SK-N-SH (cell line): ENCODE results near the gene SLC1A7. TPM values are rescaled to one million over a fixed set of nuclear protein-coding genes. Genes with fewer than 3 reads are reported as not detected.

Experiments used
- CTCF ChIA-PET: fragments of 300-600, 350-600 bp; formaldehyde crosslinking; extraction: SDS; loops from one replicate; lab custom pipeline; 2021; lab: Yijun Ruan, JAX
- POLR2A ChIA-PET: fragments of 350-600 bp; sonication (Branson Sonifier 250); formaldehyde crosslinking; extraction: SDS; loops from one replicate; lab custom pipeline; 2020; ENCODE audit warnings: antibody characterized with exemption, inconsistent platforms; lab: Yijun Ruan, JAX
- DNase-seq: peaks from one replicate; pipeline ENCODE4 v3.0.0; 2012
- H2AFZ ChIP-seq: fragments of 200-600 bp; sonication (generic); 2 replicates; pipeline ENCODE4 v1.8.1; 2016; ENCODE audit warnings: antibody characterized with exemption, mild to moderate bottlenecking, low read depth
- H3F3A ChIP-seq: fragments of 200-600 bp; sonication (generic); replicated peaks from 2 replicates; pipeline ENCODE3; 2016; ENCODE audit warnings: antibody characterized with exemption, mild to moderate bottlenecking; ENCODE audit not compliant: insufficient read depth
- H3K27ac ChIP-seq, 2 experiments: fragments of 200-500 bp in 1 of 2; fragments of 200-600 bp in 1 of 2; sonication (Bioruptor generic) in 1 of 2; sonication (generic), shearing (Covaris generic) in 1 of 2; 2 replicates each; pipeline versions ENCODE4 v1.5.1 to v1.6.1; 2014 to 2016; ENCODE audit warnings: low read depth in 2 of 2, inconsistent platforms in 1 of 2, low read length in 1 of 2, mild to moderate bottlenecking in 1 of 2, mixed read lengths in 1 of 2
- H3K27me3 ChIP-seq: fragments of 200-600 bp; sonication (generic), shearing (Covaris generic); 2 replicates; pipeline ENCODE4 v1.6.1; 2016; ENCODE audit warnings: mixed run types; ENCODE audit not compliant: insufficient read depth
- H3K36me3 ChIP-seq, 2 experiments: fragments of 200-500 bp in 1 of 2; fragments of 200-600 bp in 1 of 2; sonication (Bioruptor generic) in 1 of 2; sonication (generic) in 1 of 2; replicated peaks in 1 of 2; 2 replicates each; pipeline versions ENCODE3 to v1.5.1; 2014 to 2016; ENCODE audit warnings: low read length in 1 of 2, mild to moderate bottlenecking in 1 of 2; ENCODE audit not compliant: insufficient read depth in 2 of 2, control insufficient read depth in 1 of 2
- H3K4me1 ChIP-seq, 2 experiments: fragments of 200-500 bp in 1 of 2; fragments of 200-600 bp in 1 of 2; sonication (Bioruptor generic) in 1 of 2; sonication (generic), shearing (Covaris generic) in 1 of 2; 2 replicates each; pipeline versions ENCODE4 v1.5.1 to v1.6.1; 2014 to 2016; ENCODE audit warnings: low read depth in 1 of 2, low read length in 1 of 2, mixed run types in 1 of 2; ENCODE audit not compliant: insufficient read depth in 2 of 2, control insufficient read depth in 1 of 2
- H3K4me2 ChIP-seq: fragments of 200-600 bp; sonication (generic), shearing (Covaris generic); 2 replicates; pipeline ENCODE4 v1.6.1; 2017; ENCODE audit warnings: mixed run types
- H3K4me3 ChIP-seq, 2 experiments: fragments of 200-500 bp in 1 of 2; fragments of 200-600 bp in 1 of 2; sonication (Bioruptor generic) in 1 of 2; sonication (generic), shearing (Covaris generic) in 1 of 2; 2 replicates each; pipeline versions ENCODE4 v1.5.1 to v1.8.1; 2014 to 2016; ENCODE audit warnings: low read depth in 2 of 2, inconsistent platforms in 1 of 2, low read length in 1 of 2, mild to moderate bottlenecking in 1 of 2, mixed read lengths in 1 of 2, moderate library complexity in 1 of 2
- H3K79me2 ChIP-seq: fragments of 200-600 bp; sonication (generic); 2 replicates; pipeline ENCODE4 v1.8.1; 2017; ENCODE audit warnings: mild to moderate bottlenecking; ENCODE audit not compliant: insufficient read depth
- H3K9ac ChIP-seq: fragments of 200-600 bp; sonication (generic); 2 replicates; pipeline ENCODE4 v1.6.1; 2017; ENCODE audit warnings: mixed run types
- H3K9me2 ChIP-seq: fragments of 200-600 bp; sonication (generic); 2 replicates; pipeline ENCODE4 v1.6.1; 2017; ENCODE audit warnings: mixed run types
- H3K9me3 ChIP-seq: fragments of 200-600 bp; sonication (generic); 2 replicates; pipeline ENCODE4 v1.6.1; 2017; ENCODE audit warnings: mixed run types, mild to moderate bottlenecking, moderate library complexity
- H4K20me1 ChIP-seq: fragments of 200-600 bp; sonication (generic); 2 replicates; pipeline ENCODE4 v1.6.1; 2017; ENCODE audit warnings: mild to moderate bottlenecking, mixed run types; ENCODE audit not compliant: insufficient read depth
- CHD2 ChIP-seq: fragments of 150-350 bp; IDR thresholded peaks from 2 replicates; pipeline ENCODE4 v1.6.1; 2018; ENCODE audit warnings: low read length; ENCODE audit not compliant: partially characterized antibody
- ELF1 ChIP-seq: IDR thresholded peaks from 2 replicates; pipeline ENCODE4 v1.4.0; 2012
- EP300 ChIP-seq, 2 experiments: IDR thresholded peaks; 2 replicates each; pipeline versions ENCODE4 v1.4.0 to v1.6.1; 2012; ENCODE audit warnings: borderline replicate concordance in 1 of 2, low read depth in 1 of 2, low read length in 1 of 2
- EZH2phosphoT487 ChIP-seq: fragments of 200-600 bp; sonication (generic); IDR thresholded peaks from 2 replicates; pipeline ENCODE4 v1.6.1; 2017; ENCODE audit warnings: low read depth, mixed run types, mild to moderate bottlenecking, antibody characterized with exemption, moderate library complexity, borderline replicate concordance
- FOXM1 ChIP-seq: IDR thresholded peaks from 2 replicates; pipeline ENCODE4 v1.4.0; 2012; ENCODE audit warnings: low read depth, mild to moderate bottlenecking
- GABPA ChIP-seq: IDR thresholded peaks from 2 replicates; pipeline ENCODE4 v1.4.0; 2012; ENCODE audit warnings: low read depth, mild to moderate bottlenecking
- MEF2A ChIP-seq: IDR thresholded peaks from 2 replicates; pipeline ENCODE4 v1.4.0; 2012; ENCODE audit warnings: low read depth, borderline replicate concordance
- NFIC ChIP-seq: IDR thresholded peaks from 2 replicates; pipeline ENCODE4 v1.4.0; 2012; ENCODE audit warnings: borderline replicate concordance
- RAD21 ChIP-seq: IDR thresholded peaks from 2 replicates; pipeline ENCODE4 v1.6.1; 2012; ENCODE audit warnings: mild to moderate bottlenecking, low read length
- RCOR1 ChIP-seq: fragments of 150-350 bp; IDR thresholded peaks from 2 replicates; pipeline ENCODE4 v1.6.1; 2017; ENCODE audit warnings: antibody characterized with exemption, low read length
- RFX5 ChIP-seq: IDR thresholded peaks from 2 replicates; pipeline ENCODE4 v1.6.1; 2012; ENCODE audit warnings: mild to moderate bottlenecking, improper control_type of control experiment, low read length
- SIN3A ChIP-seq: IDR thresholded peaks from 2 replicates; pipeline ENCODE4 v1.6.1; 2012; ENCODE audit warnings: low read depth, mild to moderate bottlenecking, low read length, moderate library complexity, borderline replicate concordance
- SMC3 ChIP-seq: IDR thresholded peaks from 2 replicates; pipeline ENCODE4 v1.6.1; 2012; ENCODE audit warnings: low read depth, low read length, improper control_type of control experiment
- TAF1 ChIP-seq: IDR thresholded peaks from 2 replicates; pipeline ENCODE4 v1.6.1; 2012; ENCODE audit warnings: low read depth, mild to moderate bottlenecking, low read length, moderate library complexity, borderline replicate concordance
- TCF12 ChIP-seq: IDR thresholded peaks from 2 replicates; pipeline ENCODE4 v1.4.0; 2012
- WGBS: methylation state at CpG from one replicate; pipeline ENCODE4 v1.1.6; 2017; ENCODE audit warnings: low lambda C conversion rate; 5-methylcytosine and 5-hydroxymethylcytosine counted together
- polyA plus RNA-seq, 3 experiments: library from polyadenylated mRNA; depleted of rRNA; stranded (reverse); fragments of >200 nt; gene quantifications; 2 replicates each; pipeline ENCODE4 v1.2.3, GENCODE V29; 2012
- TF ChIP-seq, protein P1 (sequence below): IDR thresholded peaks from 2 replicates; pipeline ENCODE4 v1.4.0; 2012; ENCODE audit warnings: low read depth, borderline replicate concordance
- TF ChIP-seq, protein P2 (sequence below): IDR thresholded peaks from 2 replicates; pipeline ENCODE4; 2012
- TF ChIP-seq, protein P3 (sequence below): fragments of 150-350 bp; IDR thresholded peaks from 2 replicates; pipeline ENCODE4 v1.6.1; 2016; ENCODE audit warnings: mild to moderate bottlenecking, low read depth, low read length
- TF ChIP-seq, protein P4 (sequence below): fragments of 150-350 bp; IDR thresholded peaks from 2 replicates; pipeline ENCODE4 v1.6.1; 2017; ENCODE audit warnings: antibody characterized with exemption, low read length, low read depth, borderline replicate concordance

The SLC1A7 gene
- polyA plus RNA-seq, 1 of the 3 experiments (the other 2 are of a cell fraction) = not detected

DNA sequence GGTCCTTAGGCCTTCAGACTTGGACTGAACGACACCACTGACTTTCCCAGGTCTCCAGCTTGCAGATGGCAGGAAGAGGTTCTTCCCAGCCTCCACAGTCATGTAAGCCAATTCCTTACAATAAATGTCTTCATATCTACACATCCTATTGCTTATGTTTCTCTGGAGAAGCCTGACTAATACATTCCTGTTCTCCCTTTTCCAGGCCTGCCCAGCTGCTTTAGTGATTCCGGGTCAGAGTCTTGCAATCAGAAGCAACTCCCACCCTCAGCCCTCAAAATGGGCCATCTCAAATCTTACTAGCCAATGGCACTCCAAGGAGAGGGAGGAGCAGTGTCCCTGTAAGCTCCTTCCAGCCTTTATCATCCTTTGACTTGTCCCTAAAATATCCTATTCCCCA is 37.8 kb upstream of the SLC1A7 start:
- Histone ChIP-seq H3K4me2 (no peak overlapping the region), H3K36me3 (no peaks in the 10 kb centered on the region), H2AFZ (peak overlapping the region; percentile 67; the same call in 1 of the 2 replicates), H3K79me2 (no peaks in the 10 kb centered on the region), H4K20me1 (no peaks in the 10 kb centered on the region), H3K4me1 (peaks cover 7 to 12% of the 10 kb centered on the region in 2 experiments; a peak in 2 of 4 replicates), H3K27ac (no peak overlapping the region), H3K4me3 (no peak overlapping the region), H3K9me3 (no peaks in the 10 kb centered on the region), H3K9ac (no peak overlapping the region), H3F3A (no peaks in the 10 kb centered on the region)
- no peak for DNase-seq
- WGBS = 72% methylated on average over 2 of the region's 2 CpGs
- TF ChIP-seq, protein P1, sequence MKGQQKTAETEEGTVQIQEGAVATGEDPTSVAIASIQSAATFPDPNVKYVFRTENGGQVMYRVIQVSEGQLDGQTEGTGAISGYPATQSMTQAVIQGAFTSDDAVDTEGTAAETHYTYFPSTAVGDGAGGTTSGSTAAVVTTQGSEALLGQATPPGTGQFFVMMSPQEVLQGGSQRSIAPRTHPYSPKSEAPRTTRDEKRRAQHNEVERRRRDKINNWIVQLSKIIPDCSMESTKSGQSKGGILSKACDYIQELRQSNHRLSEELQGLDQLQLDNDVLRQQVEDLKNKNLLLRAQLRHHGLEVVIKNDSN = no peak
- TF ChIP-seq FOXM1 (no peak), EZH2phosphoT487 (no peak)
- TF ChIP-seq, protein P2, sequence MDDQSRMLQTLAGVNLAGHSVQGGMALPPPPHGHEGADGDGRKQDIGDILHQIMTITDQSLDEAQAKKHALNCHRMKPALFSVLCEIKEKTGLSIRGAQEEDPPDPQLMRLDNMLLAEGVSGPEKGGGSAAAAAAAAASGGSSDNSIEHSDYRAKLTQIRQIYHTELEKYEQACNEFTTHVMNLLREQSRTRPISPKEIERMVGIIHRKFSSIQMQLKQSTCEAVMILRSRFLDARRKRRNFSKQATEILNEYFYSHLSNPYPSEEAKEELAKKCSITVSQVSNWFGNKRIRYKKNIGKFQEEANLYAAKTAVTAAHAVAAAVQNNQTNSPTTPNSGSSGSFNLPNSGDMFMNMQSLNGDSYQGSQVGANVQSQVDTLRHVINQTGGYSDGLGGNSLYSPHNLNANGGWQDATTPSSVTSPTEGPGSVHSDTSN = no peak
- TF ChIP-seq, all 33 proteins: peak for 0
- ChIA-PET CTCF (interaction anchor here (0.7 to 9.7 kb wide), 15 partner anchors 9 to 479 kb away, joined by 3 to 65 read pairs (median 4); partner anchors contain the start of gene CPT2), POLR2A (interaction anchor here (1.2 kb wide), 1 partner anchor 477 kb away, joined by 3 read pairs; no protein-coding TSS in a partner anchor)
- Histone ChIP-seq H3K9me2 (no peaks in the 10 kb centered on the region), H3K27me3 (no peaks in the 10 kb centered on the region)

DNA sequence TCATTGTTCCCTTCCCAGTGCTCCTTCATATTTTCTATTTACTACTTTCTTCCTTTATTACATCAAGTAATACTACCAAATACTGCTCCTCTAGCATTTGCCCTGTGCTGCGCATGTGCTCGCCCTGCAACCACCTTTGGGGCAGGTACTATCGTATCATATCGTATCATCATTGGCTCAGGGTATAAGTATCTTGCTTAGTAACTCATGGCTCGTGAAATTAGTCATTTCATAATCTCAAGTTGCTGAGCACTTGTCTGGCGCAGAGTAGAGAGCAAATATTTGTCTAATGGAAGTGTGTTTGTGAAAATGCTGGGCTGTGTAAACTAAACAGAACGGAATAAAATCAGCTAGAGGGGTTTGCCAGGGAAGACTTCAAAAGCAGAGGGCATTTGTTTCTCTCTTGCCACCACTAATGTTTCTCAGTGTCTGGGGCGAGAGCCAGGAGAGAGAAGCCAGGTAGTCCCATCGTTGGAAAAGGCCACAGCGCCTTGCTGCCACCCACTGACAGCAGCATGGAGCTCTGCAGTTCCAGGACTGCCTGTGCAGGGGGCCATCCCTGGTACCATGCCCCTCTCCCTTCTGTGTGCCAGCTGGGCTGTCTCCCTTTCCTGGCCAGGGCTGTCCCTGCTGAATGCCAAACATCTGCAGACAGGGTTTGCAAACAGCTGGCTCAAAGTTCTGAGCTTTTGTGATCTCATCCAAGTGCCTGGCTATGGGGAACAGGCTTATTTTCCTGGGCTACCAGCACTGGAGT is 34.2 kb upstream of the SLC1A7 start:
- no peak overlapping the region for H3K4me2 ChIP-seq
- no peaks in the 10 kb centered on the region for H3K79me2 ChIP-seq
- H2AFZ ChIP-seq = no peak overlapping the region
- no peak overlapping the region; a peak in 1 of 4 replicates for H3K27ac ChIP-seq
- H4K20me1 ChIP-seq = no peaks in the 10 kb centered on the region
- DNase-seq = peak; percentile 58
- no peaks in the 10 kb centered on the region for H3K9me2 ChIP-seq
- CTCF ChIA-PET = interaction anchor here (0.6 to 2.8 kb wide), 24 partner anchors 10 to 475 kb away, joined by 3 to 31 read pairs (median 4); partner anchors contain the start of genes ZYG11A and ZYG11B
- WGBS = 70% methylated on average over 10 of the region's 10 CpGs
- H3K36me3 ChIP-seq = no peaks in the 10 kb centered on the region
- H3F3A ChIP-seq = no peaks in the 10 kb centered on the region
- no peak overlapping the region for H3K9ac ChIP-seq
- H3K9me3 ChIP-seq = no peaks in the 10 kb centered on the region
- POLR2A ChIA-PET = no interaction called here
- no peaks in the 10 kb centered on the region for H3K27me3 ChIP-seq
- H3K4me1 ChIP-seq = peaks cover 7 to 9% of the 10 kb centered on the region in 2 experiments; a peak in 2 of 4 replicates
- TF ChIP-seq TAF1 (no peak), GABPA (no peak), EP300 (IDR thresholded peaks at IDR 0.05; ENCODE audit: borderline replicate concordance in 1 of 2, low read depth in 1 of 2, low read length in 1 of 2) (no peak), ELF1 (no peak), RCOR1 (peak; percentile 44; the same call in 1 of the 2 replicates), NFIC (no peak), MEF2A (no peak), RAD21 (peak; percentile 84), CHD2 (peak; percentile 50), SIN3A (no peak), TCF12 (no peak), RFX5 (no peak), SMC3 (peak; percentile 53)
- TF ChIP-seq, protein P1 = no peak
- TF ChIP-seq, protein P3, sequence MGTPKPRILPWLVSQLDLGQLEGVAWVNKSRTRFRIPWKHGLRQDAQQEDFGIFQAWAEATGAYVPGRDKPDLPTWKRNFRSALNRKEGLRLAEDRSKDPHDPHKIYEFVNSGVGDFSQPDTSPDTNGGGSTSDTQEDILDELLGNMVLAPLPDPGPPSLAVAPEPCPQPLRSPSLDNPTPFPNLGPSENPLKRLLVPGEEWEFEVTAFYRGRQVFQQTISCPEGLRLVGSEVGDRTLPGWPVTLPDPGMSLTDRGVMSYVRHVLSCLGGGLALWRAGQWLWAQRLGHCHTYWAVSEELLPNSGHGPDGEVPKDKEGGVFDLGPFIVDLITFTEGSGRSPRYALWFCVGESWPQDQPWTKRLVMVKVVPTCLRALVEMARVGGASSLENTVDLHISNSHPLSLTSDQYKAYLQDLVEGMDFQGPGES = no peak
- TF ChIP-seq, protein P4, sequence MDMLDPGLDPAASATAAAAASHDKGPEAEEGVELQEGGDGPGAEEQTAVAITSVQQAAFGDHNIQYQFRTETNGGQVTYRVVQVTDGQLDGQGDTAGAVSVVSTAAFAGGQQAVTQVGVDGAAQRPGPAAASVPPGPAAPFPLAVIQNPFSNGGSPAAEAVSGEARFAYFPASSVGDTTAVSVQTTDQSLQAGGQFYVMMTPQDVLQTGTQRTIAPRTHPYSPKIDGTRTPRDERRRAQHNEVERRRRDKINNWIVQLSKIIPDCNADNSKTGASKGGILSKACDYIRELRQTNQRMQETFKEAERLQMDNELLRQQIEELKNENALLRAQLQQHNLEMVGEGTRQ = no peak
- H3K4me3 ChIP-seq = no peak overlapping the region
